ENCODE results near the gene MCEMP1.

Gene MCEMP1

DNA sequence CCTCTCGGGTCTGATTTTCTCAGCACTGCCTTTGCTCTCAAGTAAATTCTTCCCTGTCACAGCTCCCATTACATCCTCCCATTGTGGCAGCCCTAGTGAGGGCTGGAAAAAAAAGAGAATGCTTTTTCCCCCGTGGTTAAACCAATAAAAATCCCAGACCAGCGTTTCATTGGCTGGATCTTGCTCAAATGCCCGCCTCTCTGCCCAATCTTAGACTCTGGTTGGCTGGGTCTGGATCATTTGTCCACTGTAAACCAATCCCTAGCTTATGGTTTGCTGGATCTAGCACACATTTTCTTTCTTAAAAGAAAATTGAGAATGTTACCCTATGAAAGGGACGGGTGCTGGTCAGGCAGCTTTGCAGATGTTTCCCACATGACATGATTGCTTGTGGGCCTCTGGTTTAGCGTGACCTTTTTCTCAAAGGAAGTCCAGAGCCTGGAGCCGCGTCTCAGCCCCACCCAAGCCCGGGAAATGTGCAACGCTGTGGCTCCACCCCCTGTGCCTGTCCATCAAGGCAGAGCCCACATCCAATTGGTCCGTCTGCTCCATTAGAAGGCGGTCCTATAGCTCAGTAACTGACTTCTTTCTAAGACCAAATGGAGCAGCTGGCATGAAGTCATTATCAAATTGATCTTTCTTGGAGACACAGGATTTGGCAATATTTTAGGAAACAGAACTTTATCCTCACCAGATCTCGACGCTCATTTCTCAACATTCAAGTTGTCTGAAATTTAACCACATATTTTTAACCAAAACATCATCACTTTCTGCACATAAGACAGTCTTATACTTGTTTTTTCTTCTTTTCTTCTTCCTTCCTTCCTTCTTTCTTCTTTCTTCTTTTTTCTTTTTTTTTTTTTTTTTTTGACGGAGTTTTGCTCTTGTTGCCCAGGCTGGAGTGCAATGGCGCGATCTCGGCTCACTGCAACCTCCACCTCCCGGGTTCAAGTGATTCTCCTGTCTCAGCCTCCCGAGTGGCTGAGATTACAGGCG, 2.6 kb upstream of the MCEMP1 start:
- TF ChIP-seq, protein P1, sequence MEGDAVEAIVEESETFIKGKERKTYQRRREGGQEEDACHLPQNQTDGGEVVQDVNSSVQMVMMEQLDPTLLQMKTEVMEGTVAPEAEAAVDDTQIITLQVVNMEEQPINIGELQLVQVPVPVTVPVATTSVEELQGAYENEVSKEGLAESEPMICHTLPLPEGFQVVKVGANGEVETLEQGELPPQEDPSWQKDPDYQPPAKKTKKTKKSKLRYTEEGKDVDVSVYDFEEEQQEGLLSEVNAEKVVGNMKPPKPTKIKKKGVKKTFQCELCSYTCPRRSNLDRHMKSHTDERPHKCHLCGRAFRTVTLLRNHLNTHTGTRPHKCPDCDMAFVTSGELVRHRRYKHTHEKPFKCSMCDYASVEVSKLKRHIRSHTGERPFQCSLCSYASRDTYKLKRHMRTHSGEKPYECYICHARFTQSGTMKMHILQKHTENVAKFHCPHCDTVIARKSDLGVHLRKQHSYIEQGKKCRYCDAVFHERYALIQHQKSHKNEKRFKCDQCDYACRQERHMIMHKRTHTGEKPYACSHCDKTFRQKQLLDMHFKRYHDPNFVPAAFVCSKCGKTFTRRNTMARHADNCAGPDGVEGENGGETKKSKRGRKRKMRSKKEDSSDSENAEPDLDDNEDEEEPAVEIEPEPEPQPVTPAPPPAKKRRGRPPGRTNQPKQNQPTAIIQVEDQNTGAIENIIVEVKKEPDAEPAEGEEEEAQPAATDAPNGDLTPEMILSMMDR (IDR thresholded peaks at IDR 0.05), result no peak
- TF ChIP-seq ZFX (IDR thresholded peaks at IDR 0.05; ENCODE audit: borderline replicate concordance), result no peak
- no peak overlapping the region for H3K27ac ChIP-seq

DNA sequence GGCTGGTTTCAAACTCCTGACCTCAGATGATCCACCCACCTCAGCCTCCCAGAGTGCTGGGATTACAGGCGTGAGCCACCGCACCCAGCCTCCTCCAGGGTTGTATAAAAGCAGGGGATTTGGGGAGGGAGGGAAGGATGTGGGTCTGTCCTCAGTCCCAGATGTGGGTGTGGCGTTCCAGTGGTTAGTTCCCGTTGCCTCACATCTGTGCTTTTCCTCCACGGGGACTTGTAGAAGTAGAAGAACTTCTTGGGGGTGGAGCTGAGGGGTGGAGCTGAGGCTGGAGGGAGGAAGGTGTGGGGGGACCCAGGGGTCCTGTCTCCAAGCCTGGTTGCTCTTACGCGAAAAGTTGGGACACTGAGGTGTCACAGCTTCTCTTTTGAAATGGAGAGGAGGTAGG, 514 bp upstream of the MCEMP1 start:
- H3K27ac ChIP-seq, result no peak overlapping the region
- TF ChIP-seq ZFX (IDR thresholded peaks at IDR 0.05; ENCODE audit: borderline replicate concordance), result no peak
- TF ChIP-seq, protein P1 (IDR thresholded peaks at IDR 0.05), result no peak

DNA sequence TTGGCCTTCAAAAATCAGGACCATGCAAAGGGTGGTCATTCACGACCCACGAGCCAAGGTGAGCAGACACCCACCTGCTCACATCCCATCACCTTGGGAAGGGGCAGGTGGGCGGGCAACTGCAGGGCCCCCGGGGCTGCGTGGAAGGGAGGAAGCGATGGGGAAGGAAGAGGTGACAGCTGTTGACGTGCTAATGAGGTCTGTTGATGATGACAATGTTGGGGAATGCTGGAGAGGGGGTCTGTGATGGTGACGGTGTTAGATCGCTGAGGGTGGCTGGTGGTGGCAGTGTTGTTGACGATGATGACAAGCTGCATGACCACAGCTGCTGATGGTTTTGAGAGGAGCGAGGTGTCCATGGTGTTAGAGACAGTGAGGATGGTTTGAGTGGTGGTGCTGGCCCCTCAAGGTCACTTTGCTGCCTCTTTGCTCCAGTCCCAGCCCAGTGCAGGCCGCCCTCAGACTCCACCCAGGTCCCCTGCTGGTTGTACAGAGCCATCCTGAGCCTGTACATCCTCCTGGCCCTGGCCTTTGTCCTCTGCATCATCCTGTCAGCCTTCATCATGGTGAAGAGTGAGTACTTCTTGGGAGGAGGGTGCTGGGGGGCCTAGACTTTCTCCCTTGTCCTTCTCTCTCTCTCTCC, 900 bp downstream of the MCEMP1 start:
- TF ChIP-seq, protein P1 (IDR thresholded peaks at IDR 0.05), result no peak
- TF ChIP-seq ZFX (IDR thresholded peaks at IDR 0.05; ENCODE audit: borderline replicate concordance), result no peak
- H3K27ac ChIP-seq, result no peak overlapping the region

DNA sequence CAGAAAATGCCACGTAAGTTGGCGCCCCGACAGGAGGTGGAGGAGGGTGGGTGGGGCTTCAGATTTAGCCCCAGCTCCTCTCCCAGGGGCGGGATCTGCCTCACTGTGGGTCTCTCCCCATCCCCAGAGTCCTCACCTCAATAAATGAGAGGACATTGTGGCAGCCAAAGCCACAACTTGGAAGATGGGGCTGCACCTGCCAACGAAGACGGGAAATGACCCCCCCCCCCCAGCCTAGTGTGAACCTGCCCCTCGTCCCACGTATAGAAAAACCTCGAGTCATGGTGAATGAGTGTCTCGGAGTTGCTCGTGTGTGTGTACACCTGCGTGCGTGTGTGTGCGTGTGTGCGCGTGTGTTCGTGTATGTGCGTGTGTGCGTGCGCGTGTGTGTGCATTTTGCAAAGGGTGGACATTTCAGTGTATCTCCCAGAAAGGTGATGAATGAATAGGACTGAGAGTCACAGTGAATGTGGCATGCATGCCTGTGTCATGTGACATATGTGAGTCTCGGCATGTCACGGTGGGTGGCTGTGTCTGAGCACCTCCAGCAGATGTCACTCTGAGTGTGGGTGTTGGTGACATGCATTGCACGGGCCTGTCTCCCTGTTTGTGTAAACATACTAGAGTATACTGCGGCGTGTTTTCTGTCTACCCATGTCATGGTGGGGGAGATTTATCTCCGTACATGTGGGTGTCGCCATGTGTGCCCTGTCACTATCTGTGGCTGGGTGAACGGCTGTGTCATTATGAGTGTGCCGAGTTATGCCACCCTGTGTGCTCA, 2.3 kb downstream of the MCEMP1 start:
- TF ChIP-seq, protein P1 (IDR thresholded peaks at IDR 0.05), result peak; percentile 70
- no peak for TF ChIP-seq ZFX (IDR thresholded peaks at IDR 0.05; ENCODE audit: borderline replicate concordance)
- no peak overlapping the region for H3K27ac ChIP-seq

DNA sequence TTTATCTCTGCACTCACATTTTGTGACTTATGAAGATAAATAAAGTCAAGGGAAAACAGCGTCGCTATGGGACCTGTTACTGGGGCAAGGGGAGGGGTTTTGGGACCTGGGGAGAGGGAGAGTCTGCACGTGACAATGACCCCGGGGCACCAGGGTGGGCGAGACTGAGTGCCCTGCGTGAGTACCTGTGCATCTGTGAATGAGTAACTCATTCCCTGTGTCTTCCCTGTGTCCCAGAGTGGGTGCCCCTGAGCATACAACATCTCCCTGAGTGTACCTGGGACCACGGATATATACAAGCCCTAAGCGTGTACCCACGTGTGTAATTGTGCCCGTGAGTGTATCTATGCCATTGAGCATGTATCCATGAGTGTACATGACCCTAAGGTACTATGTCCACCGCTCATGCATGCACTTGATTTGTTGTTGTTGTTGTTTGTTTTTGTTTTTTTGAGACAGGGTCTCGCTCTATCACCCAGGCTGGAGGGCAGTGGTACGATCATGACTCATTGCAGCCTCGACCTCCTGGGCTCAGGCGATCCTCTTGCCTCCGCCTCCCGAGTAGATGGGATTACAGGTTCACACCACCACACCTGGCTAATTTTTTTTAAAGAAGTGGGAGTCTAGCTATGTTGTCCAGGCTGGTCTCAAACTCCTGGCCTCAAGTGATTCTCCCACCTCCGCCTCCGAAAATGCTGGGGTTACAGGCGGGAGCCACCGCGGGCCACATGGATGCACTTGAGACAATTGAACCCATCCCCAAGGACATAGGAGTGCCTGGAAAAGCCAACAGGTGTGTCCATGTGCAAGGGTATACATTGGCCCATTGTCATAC, 3.1 kb downstream of the MCEMP1 start:
- TF ChIP-seq, protein P1 (IDR thresholded peaks at IDR 0.05), result no peak
- no peak for TF ChIP-seq ZFX (IDR thresholded peaks at IDR 0.05; ENCODE audit: borderline replicate concordance)
- no peak overlapping the region for H3K27ac ChIP-seq

DNA sequence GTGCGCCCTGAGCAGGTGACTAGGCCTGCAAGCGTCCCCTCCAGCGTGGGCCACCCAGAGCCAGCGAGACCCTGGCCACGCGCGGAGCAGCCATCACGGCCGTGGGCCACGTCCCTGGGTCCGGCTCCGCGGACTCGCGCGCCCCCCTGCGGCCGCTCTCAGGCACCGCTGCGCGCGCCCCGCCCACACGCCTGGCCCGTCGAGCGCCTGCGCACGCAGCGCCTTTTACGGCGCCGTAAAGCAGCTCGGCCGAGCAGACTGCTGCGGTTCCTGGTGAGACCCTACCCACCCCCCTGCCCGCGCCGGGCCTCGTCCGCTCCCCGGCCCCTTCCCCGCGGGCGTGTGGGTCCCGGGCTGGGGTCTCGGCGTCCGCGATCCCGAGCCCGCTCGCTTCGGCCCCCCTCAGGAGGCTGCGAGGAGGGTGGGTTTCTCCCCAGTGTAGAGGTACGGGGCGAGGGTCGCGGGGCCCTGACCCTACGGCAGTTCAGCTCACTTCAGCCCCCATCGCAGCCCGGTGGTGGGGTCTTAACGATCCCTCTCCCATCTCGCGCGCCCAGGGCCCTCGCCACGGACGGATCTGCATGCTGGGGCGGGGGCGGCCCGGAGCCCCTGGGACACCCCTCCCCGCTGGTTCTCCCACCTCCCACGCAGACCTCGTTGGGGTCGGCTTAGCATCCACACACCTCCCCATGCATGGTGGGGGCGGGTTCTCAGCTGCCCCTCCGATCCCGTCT, 3.9 kb downstream of the MCEMP1 start, which contains the start of gene TRAPPC5:
TSS of gene TRAPPC5 (plus strand) at position 228 of the 734 bp plus-strand sequence. CDS start 1,421 bp downstream, outside the sequence.
- peak within 1 kb of the TSS; percentile 65 for H3K27ac ChIP-seq
- TF ChIP-seq ZFX (IDR thresholded peaks at IDR 0.05; ENCODE audit: borderline replicate concordance), result no peak
- TF ChIP-seq, protein P1 (IDR thresholded peaks at IDR 0.05), result peak; percentile 97
